ENCODE measurements around the gene GPC6.

The GPC6 gene

DNA sequence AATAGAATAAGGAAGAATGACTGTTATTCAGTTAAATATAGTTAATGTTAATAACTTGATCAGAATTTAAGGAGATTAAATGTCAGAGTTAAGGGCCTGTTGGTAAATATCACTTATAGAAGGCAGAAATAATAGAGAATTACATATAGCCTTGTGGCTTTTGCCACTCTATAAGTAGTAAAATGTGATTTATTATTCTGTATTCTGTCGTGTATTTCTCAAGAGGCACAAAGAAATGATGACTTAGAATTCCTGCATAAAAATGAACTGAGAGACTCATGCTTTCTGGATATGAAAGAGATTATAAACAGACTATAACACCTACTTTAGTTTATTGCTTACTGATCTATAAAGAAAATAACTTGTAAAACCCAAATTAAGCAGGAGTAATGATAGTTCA, 40.1 kb downstream of the GPC6 start:
- no peak for DNase-seq (ENCODE audit: low read depth)
- no peak overlapping the region for H3K4me3 ChIP-seq (ENCODE audit: low read depth, low read length)
- TF ChIP-seq CTCF (IDR thresholded peaks at IDR 0.05; ENCODE audit: low read depth, low read length, missing control alignments): no peak

GRCh38 chr13:93268327-93269028, 41.9 kb downstream of the GPC6 start:
- H3K4me3 ChIP-seq (ENCODE audit: low read depth, low read length): no peak overlapping the region
- no peak for TF ChIP-seq CTCF (IDR thresholded peaks at IDR 0.05; ENCODE audit: low read depth, low read length, missing control alignments)
- no peak for DNase-seq (ENCODE audit: low read depth)

- no peak for DNase-seq (ENCODE audit: low read depth)
- no peak overlapping the region for H3K4me3 ChIP-seq (ENCODE audit: low read depth, low read length)
- no peak for TF ChIP-seq CTCF (IDR thresholded peaks at IDR 0.05; ENCODE audit: low read depth, low read length, missing control alignments)
These were observed 44.4 kb downstream of the GPC6 start for GRCh38 chr13:93270769-93271742.

DNA sequence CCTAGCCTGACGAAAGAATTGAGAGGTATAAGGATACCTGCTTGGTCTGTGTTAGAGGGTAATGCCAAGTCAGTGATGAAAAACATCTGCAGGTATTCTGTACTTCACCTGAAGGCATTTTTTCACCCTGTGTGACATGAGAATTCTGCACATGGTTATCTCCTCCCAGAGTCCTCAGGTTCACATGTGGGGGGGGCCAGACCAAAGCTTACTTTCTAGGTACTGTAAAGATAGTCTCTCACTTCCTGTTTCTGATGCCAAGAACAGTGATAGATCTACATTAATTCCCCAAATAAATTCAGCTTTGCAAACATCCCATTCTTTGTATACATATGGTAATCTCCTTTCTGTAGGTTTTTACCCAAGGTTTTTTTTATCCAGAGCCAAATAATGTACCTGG, 53.4 kb downstream of the GPC6 start:
- H3K4me3 ChIP-seq (ENCODE audit: low read depth, low read length): no peak overlapping the region
- no peak for DNase-seq (ENCODE audit: low read depth)
- no peak for TF ChIP-seq CTCF (IDR thresholded peaks at IDR 0.05; ENCODE audit: low read depth, low read length, missing control alignments)

GRCh38 chr13:93280688-93281087, 54.1 kb downstream of the GPC6 start:
- DNase-seq (ENCODE audit: low read depth): no peak
- H3K4me3 ChIP-seq (ENCODE audit: low read depth, low read length): no peak overlapping the region
- TF ChIP-seq CTCF (IDR thresholded peaks at IDR 0.05; ENCODE audit: low read depth, low read length, missing control alignments): no peak

DNA sequence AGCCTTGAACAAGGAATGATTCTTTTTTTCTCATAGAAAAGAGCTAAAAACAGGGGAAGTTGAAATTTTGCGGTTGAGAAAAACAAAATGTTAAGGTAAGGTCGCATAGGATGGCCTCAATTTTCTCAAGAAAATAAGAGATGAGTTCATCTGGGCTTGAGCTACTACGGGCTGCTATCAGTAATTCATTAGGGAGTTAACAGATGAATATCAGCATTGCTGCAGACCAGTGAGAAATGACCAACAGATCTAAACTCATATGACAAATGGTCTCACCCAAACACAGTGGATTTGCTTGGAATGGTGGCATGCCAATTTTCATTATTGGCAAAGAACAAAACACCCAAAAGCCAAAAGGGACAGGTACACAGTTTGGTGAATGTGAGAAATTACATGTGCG, 56.6 kb downstream of the GPC6 start:
- no peak for TF ChIP-seq CTCF (IDR thresholded peaks at IDR 0.05; ENCODE audit: low read depth, low read length, missing control alignments)
- DNase-seq (ENCODE audit: low read depth): no peak
- no peak overlapping the region for H3K4me3 ChIP-seq (ENCODE audit: low read depth, low read length)

All from GM12864 (cell line).